Right lung (tissue), 5 donors: ENCODE measurements around the gene LAMP2. TPM values are rescaled to one million over a fixed set of nuclear protein-coding genes. Genes with fewer than 3 reads are reported as not detected.

ENCODE experiments used
- DNase-seq, 2 donors: peaks; one replicate each; pipeline ENCODE4 v3.0.0-alpha.2; 2013
- polyA plus RNA-seq, 5 donors: library from polyadenylated mRNA; unstranded; fragments of 120-200 nt; gene quantifications; one replicate each; pipeline versions ENCODE4 v1.2.1 to v1.2.3, GENCODE V29; 2013; ENCODE audit warnings: inconsistent platforms in 1 of 5, low replicate concordance in 1 of 5; ENCODE audit not compliant: insufficient read length in 5 of 5, insufficient read depth in 1 of 5

LAMP2 gene
- polyA plus RNA-seq, 5 donors = 76.4 to 96.8 (median 93.9) TPM

- DNase-seq = no peak
Measured at GRCh38 chrX:120462370-120462769, 6.7 kb downstream of the LAMP2 start.

GRCh38 chrX:120459309-120459708 is 9.8 kb downstream of the LAMP2 start:
- no peak for DNase-seq

GRCh38 chrX:120457766-120458180 is 11.3 kb downstream of the LAMP2 start:
- DNase-seq = no peak

GRCh38 chrX:120456973-120457372 is 12.1 kb downstream of the LAMP2 start:
- DNase-seq = no peak

GRCh38 chrX:120453985-120454384 is 15.1 kb downstream of the LAMP2 start:
- DNase-seq = no peak

GRCh38 chrX:120452131-120452530 is 17.0 kb downstream of the LAMP2 start:
- DNase-seq = peak in 1 of 2 donors; percentile 8

- DNase-seq = no peak
Measured at GRCh38 chrX:120450163-120450562, 18.9 kb downstream of the LAMP2 start.

- no peak for DNase-seq
Measured at GRCh38 chrX:120446498-120446897, 22.6 kb downstream of the LAMP2 start.

- peak in 1 of 2 donors; percentile 12 for DNase-seq
Measured at GRCh38 chrX:120439921-120440320, 29.2 kb downstream of the LAMP2 start.

- DNase-seq = no peak
Measured at GRCh38 chrX:120429776-120430540, 39.1 kb downstream of the LAMP2 start.

GRCh38 chrX:120428309-120428708 is 40.8 kb downstream of the LAMP2 start:
- no peak for DNase-seq

GRCh38 chrX:120426599-120426998 is 42.5 kb downstream of the LAMP2 start:
- no peak for DNase-seq

GRCh38 chrX:120419463-120419862 is 49.6 kb downstream of the LAMP2 start:
- no peak for DNase-seq

GRCh38 chrX:120408168-120408567 is 60.9 kb downstream of the LAMP2 start:
- DNase-seq = no peak

- DNase-seq = no peak
Measured at GRCh38 chrX:120406638-120407037, 62.5 kb downstream of the LAMP2 start.

GRCh38 chrX:120402369-120402768 is 66.7 kb downstream of the LAMP2 start:
- DNase-seq = no peak

- no peak for DNase-seq
Measured at GRCh38 chrX:120401301-120401700, 67.8 kb downstream of the LAMP2 start.

- DNase-seq = no peak
Measured at GRCh38 chrX:120380699-120381098, 88.4 kb downstream of the LAMP2 start.

GRCh38 chrX:120379937-120380681 is 89.0 kb downstream of the LAMP2 start:
- no peak for DNase-seq

GRCh38 chrX:120378570-120378969 is 90.5 kb downstream of the LAMP2 start:
- DNase-seq = no peak
